ENCODE results near the gene CNPY1. TPM values are rescaled to one million over a fixed set of nuclear protein-coding genes. Genes with fewer than 3 reads are reported as not detected.

CNPY1 gene
- total and polyA plus RNA-seq, 2 of the 8 experiments (the other 6 are each of a cell fraction or from before 2014, with no cell fraction given): not detected

DNA sequence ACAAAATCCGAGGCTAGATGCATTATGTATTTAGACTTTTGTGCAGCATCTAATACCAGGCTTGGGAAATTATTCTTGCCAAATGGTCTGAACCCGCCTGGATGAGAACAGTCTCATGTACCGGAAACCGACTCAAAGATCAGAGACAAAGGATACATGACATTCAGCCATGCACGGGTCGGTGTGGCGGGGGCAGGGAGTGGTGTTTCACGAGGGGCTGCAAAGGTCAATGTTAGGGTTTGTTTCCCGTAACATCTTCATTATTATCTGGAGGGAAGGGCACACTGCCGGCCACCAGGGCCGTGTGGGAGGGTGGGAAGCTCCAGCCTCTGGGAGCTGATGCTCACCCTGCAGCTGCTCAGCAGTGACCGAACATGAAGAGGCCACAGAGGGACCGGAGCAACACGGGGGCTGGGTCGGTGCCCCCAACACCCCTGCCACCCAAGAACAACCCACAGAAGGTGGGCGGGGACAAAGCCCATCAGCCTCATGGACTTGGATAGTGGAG, 23.1 kb downstream of the CNPY1 start:
- H3K14ac ChIP-seq (ENCODE audit: insufficient read length): no peak overlapping the region
- H4K20me1 ChIP-seq (replicated peaks in 1 of 2; ENCODE audit: control insufficient read depth in 1 of 2, insufficient read depth in 2 of 2, low read length in 2 of 2): no peaks in the 10 kb centered on the region
- H3K27me3 ChIP-seq (replicated peaks in 1 of 4; ENCODE audit: control insufficient read depth in 3 of 4, extremely low read depth in 1 of 4, insufficient read depth in 3 of 4, low read length in 3 of 4): peaks cover 0 to 14% (median 5%) of the 10 kb centered on the region in 4 experiments; a peak in 4 of 7 replicates
- no peak overlapping the region for H3K4me3 ChIP-seq (ENCODE audit: extremely low read depth in 1 of 4, insufficient read depth in 2 of 4, low read depth in 3 of 4, low read length in 4 of 4)
- H3K9me3 ChIP-seq (ENCODE audit: insufficient read depth in 2 of 2, low read depth in 1 of 2, low read length in 1 of 2): peaks cover 0 to 3% of the 10 kb centered on the region in 2 experiments; a peak in 1 of 4 replicates
- ChIA-PET CTCF (ENCODE audit: partially characterized antibody) (interaction anchor here (0.6 to 1.5 kb wide), 4 partner anchors 10 to 161 kb away, joined by 3 to 5 read pairs (median 4); no protein-coding TSS in a partner anchor), POLR2A (ENCODE audit: partially characterized antibody) (no interaction called here)
- H2BK20ac ChIP-seq (ENCODE audit: low read length): no peak overlapping the region
- no peak overlapping the region for H3K4ac ChIP-seq (replicated peaks; ENCODE audit: insufficient read length, low read depth, low read length)
- no peak overlapping the region for H3K4me2 ChIP-seq (ENCODE audit: insufficient read depth in 1 of 2, low read depth in 2 of 2, low read length in 2 of 2)
- no peak overlapping the region for H4K5ac ChIP-seq (ENCODE audit: insufficient read length, low read depth, low read length)
- H2BK15ac ChIP-seq (ENCODE audit: low read length): no peak overlapping the region
- H3K79me2 ChIP-seq (ENCODE audit: control insufficient read depth in 1 of 2, insufficient read depth in 2 of 2, low read length in 2 of 2): no peaks in the 10 kb centered on the region
- no peak overlapping the region for H3K27ac ChIP-seq (ENCODE audit: low read depth, low read length)
- DNase-seq (ENCODE audit: low read depth in 1 of 2, low spot score in 2 of 2) (no peak), FAIRE-seq (no peak)
- no peak overlapping the region for H3K56ac ChIP-seq (replicated peaks; ENCODE audit: insufficient read length, low read depth, low read length)
- no peak overlapping the region for H2AK5ac ChIP-seq (ENCODE audit: low read depth, low read length)
- H3K4me1 ChIP-seq (replicated peaks in 1 of 4; ENCODE audit: control insufficient read depth in 3 of 4, insufficient read depth in 4 of 4, low read length in 3 of 4): no peaks in the 10 kb centered on the region
- no peak overlapping the region for H2BK5ac ChIP-seq (ENCODE audit: low read depth, low read length)
- no peak overlapping the region for H4K8ac ChIP-seq (ENCODE audit: extremely low read depth, insufficient read depth, low read length)
- H3K36me3 ChIP-seq (ENCODE audit: control insufficient read depth in 2 of 4, insufficient read depth in 4 of 4, low read length in 3 of 4): no peaks in the 10 kb centered on the region
- no peaks in the 10 kb centered on the region for H3K79me1 ChIP-seq (ENCODE audit: low read depth, low read length)
- no peak overlapping the region for H4K91ac ChIP-seq (replicated peaks; ENCODE audit: insufficient read length, low read length)
- H2BK12ac ChIP-seq (ENCODE audit: low read depth, low read length): no peak overlapping the region
- no peak overlapping the region for H2AFZ ChIP-seq (ENCODE audit: low read length)
- no peak overlapping the region for H3K23ac ChIP-seq (ENCODE audit: insufficient read length)
- 87% methylated on average over 15 of the region's 16 CpGs; no CpG with 5 or more reads in 1 of the 2 experiments for WGBS, 2 experiments (ENCODE audit: extremely low coverage in 1 of 2, insufficient coverage in 1 of 2, insufficient read length in 1 of 2, insufficient replicate concordance in 2 of 2, low coverage in 1 of 2, low lambda C conversion rate in 2 of 2, missing lambda C conversion rate in 1 of 2)
- H3K18ac ChIP-seq (ENCODE audit: extremely low read depth, low read length): no peak overlapping the region
- H2BK120ac ChIP-seq (replicated peaks; ENCODE audit: low read depth, low read length): no peak overlapping the region
- H3K23me2 ChIP-seq (ENCODE audit: low read depth, low read length): no peaks in the 10 kb centered on the region
- no peak overlapping the region for H3K9ac ChIP-seq (replicated peaks in 1 of 4; ENCODE audit: extremely low read depth in 1 of 4, low read depth in 3 of 4, low read length in 3 of 4)
- no peak for TF ChIP-seq SAP30 (IDR thresholded peaks at IDR 0.05; ENCODE audit: insufficient read depth, insufficient replicate concordance, low read length)
- TF ChIP-seq MAFK (IDR thresholded peaks at IDR 0.05; ENCODE audit: low read depth, low read length): no peak
- no peak for TF ChIP-seq CEBPB (IDR thresholded peaks at IDR 0.05; ENCODE audit: low read depth, low read length)
- TF ChIP-seq NANOG (IDR thresholded peaks at IDR 0.05; ENCODE audit: insufficient read depth, low read depth, low read length, poor library complexity, severe bottlenecking): no peak
- TF ChIP-seq, protein P1, sequence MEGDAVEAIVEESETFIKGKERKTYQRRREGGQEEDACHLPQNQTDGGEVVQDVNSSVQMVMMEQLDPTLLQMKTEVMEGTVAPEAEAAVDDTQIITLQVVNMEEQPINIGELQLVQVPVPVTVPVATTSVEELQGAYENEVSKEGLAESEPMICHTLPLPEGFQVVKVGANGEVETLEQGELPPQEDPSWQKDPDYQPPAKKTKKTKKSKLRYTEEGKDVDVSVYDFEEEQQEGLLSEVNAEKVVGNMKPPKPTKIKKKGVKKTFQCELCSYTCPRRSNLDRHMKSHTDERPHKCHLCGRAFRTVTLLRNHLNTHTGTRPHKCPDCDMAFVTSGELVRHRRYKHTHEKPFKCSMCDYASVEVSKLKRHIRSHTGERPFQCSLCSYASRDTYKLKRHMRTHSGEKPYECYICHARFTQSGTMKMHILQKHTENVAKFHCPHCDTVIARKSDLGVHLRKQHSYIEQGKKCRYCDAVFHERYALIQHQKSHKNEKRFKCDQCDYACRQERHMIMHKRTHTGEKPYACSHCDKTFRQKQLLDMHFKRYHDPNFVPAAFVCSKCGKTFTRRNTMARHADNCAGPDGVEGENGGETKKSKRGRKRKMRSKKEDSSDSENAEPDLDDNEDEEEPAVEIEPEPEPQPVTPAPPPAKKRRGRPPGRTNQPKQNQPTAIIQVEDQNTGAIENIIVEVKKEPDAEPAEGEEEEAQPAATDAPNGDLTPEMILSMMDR (IDR thresholded peaks at IDR 0.05; ENCODE audit: control extremely low read depth in 1 of 3, insufficient read depth in 1 of 3, low read depth in 1 of 3, low read length in 3 of 3): no peak
- TF ChIP-seq SIN3A (conservative IDR thresholded peaks at IDR 0.05 in 1 of 2, IDR thresholded peaks at IDR 0.05 in 1 of 2; ENCODE audit: low read depth in 1 of 2, low read length in 2 of 2): no peak
- no peak for TF ChIP-seq TAF7 (optimal IDR thresholded peaks at IDR 0.05; ENCODE audit: borderline replicate concordance, low read depth, low read length)
- no peak for TF ChIP-seq BRCA1 (IDR thresholded peaks at IDR 0.05; ENCODE audit: low read depth, low read length)
- TF ChIP-seq, protein P2, sequence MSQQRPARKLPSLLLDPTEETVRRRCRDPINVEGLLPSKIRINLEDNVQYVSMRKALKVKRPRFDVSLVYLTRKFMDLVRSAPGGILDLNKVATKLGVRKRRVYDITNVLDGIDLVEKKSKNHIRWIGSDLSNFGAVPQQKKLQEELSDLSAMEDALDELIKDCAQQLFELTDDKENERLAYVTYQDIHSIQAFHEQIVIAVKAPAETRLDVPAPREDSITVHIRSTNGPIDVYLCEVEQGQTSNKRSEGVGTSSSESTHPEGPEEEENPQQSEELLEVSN (IDR thresholded peaks at IDR 0.05): no peak
- no peak for TF ChIP-seq CHD1 (IDR thresholded peaks at IDR 0.05; ENCODE audit: low read depth, low read length)

Measured in H1 (cell line).